PC-3 (cell line): ENCODE data around the gene NSFL1C. TPM values are rescaled to one million over a fixed set of nuclear protein-coding genes. Genes with fewer than 3 reads are reported as not detected.

Experiments
- ATAC-seq: fragments of 200-7000 bp; cut with Tn5 transposase; 2 replicates; pipeline ENCODE4 v1.9.1; 2020; ENCODE audit warnings: mild to moderate bottlenecking, moderate library complexity
- BruUV-seq: library from RNA; stranded (reverse); fragments of 400-500 nt; replicated peaks from 2 replicates; lab custom pipeline; 2021; lab: Mats Ljungman, UMichigan
- CTCF ChIA-PET: fragments of 300-600 bp; sonication (Branson Sonifier 250); formaldehyde crosslinking; loops from one replicate; lab custom pipeline; 2022; ENCODE audit warnings: antibody characterized with exemption; lab: Charles Lee
- POLR2A ChIA-PET: fragments of 300-600 bp; sonication (Branson Sonifier 250); formaldehyde crosslinking; loops from one replicate; lab custom pipeline; 2022; ENCODE audit warnings: antibody characterized with exemption; ENCODE audit not compliant: unreplicated experiment; lab: Charles Lee
- DNase-seq: peaks from one replicate; pipeline ENCODE4 v3.0.0-alpha.2; 2015
- H2AFZ ChIP-seq: fragments of 300-600 bp; sonication (generic); 2 replicates; pipeline ENCODE4 v1.6.0; 2016; ENCODE audit warnings: antibody characterized with exemption, low read length
- H3F3A ChIP-seq: fragments of 300-600 bp; sonication (generic); one replicate; pipeline ENCODE4 v1.6.0; 2017; ENCODE audit warnings: antibody characterized with exemption, low read length, control low read depth, mild to moderate bottlenecking; ENCODE audit not compliant: unreplicated experiment
- H3K27ac ChIP-seq: fragments of 300-600 bp; sonication (generic); 2 replicates; pipeline ENCODE4 v1.5.1; 2016; ENCODE audit warnings: mild to moderate bottlenecking, low read length
- H3K27me3 ChIP-seq: fragments of 300-600 bp; sonication (generic); 2 replicates; pipeline ENCODE4 v1.6.1; 2016; ENCODE audit warnings: low read length, mixed read lengths
- H3K36me3 ChIP-seq: fragments of 300-600 bp; sonication (generic); 2 replicates; pipeline ENCODE4 v1.6.1; 2016; ENCODE audit warnings: low read depth, mixed run types, low read length, mixed read lengths
- H3K4me1 ChIP-seq: fragments of 300-600 bp; sonication (generic); 2 replicates; pipeline ENCODE4 v1.5.1; 2016; ENCODE audit warnings: low read length; ENCODE audit not compliant: insufficient read depth
- H3K4me2 ChIP-seq: fragments of 300-600 bp; sonication (generic); 2 replicates; pipeline ENCODE4 v1.6.0; 2016; ENCODE audit warnings: low read length
- H3K4me3 ChIP-seq: fragments of 300-600 bp; sonication (generic); 2 replicates; pipeline ENCODE4 v1.5.1; 2016; ENCODE audit warnings: mild to moderate bottlenecking, low read length, mixed read lengths
- H3K79me2 ChIP-seq: fragments of 300-600 bp; sonication (generic); 2 replicates; pipeline ENCODE4 v1.6.1; 2017; ENCODE audit warnings: low read length, mixed read lengths
- H3K9ac ChIP-seq: fragments of 300-600 bp; sonication (generic); 2 replicates; pipeline ENCODE4 v1.6.0; 2016; ENCODE audit warnings: mild to moderate bottlenecking, low read length
- H3K9me2 ChIP-seq: fragments of 300-600 bp; sonication (generic); replicated peaks from 2 replicates; pipeline ENCODE4 v1.6.1; 2016; ENCODE audit warnings: mixed run types, low read length, mixed read lengths
- H3K9me3 ChIP-seq: fragments of 300-600 bp; sonication (generic); 2 replicates; pipeline ENCODE4 v1.6.1; 2016; ENCODE audit warnings: low read length, mixed read lengths
- H4K20me1 ChIP-seq: fragments of 300-600 bp; sonication (generic); 2 replicates; pipeline ENCODE4 v1.6.1; 2016; ENCODE audit warnings: low read length, mixed read lengths
- EZH2 ChIP-seq: fragments of 300-600 bp; sonication (generic); IDR thresholded peaks from one replicate; pipeline ENCODE4 v1.6.1; 2017; ENCODE audit warnings: antibody characterized with exemption, mild to moderate bottlenecking, low read length; ENCODE audit not compliant: unreplicated experiment
- EZH2phosphoT487 ChIP-seq: fragments of 300-600 bp; sonication (generic); IDR thresholded peaks from 2 replicates; pipeline ENCODE4 v1.6.1; 2018; ENCODE audit warnings: mild to moderate bottlenecking, antibody characterized with exemption, low read length, borderline replicate concordance
- intact Hi-C: fragments of 100-400 bp; cut with micrococcal nuclease; formaldehyde crosslinking; loops from 2 replicates; pipeline ENCODE4 v1.9.0; 2023
- total RNA-seq: library from RNA; depleted of rRNA; stranded (reverse); fragments of >200 nt; gene quantifications from 2 replicates; pipeline ENCODE4 v1.2.3, GENCODE V29; 2014
- TF ChIP-seq, protein P1 (sequence below): fragments of 300-600 bp; sonication (generic); conservative IDR thresholded peaks from 2 replicates; pipeline ENCODE4 v1.5.1; 2017; ENCODE audit warnings: antibody characterized with exemption, low read depth, mild to moderate bottlenecking, low read length

NSFL1C gene
- total RNA-seq, 1 experiment from 2014 or later, result 170 TPM

DNA sequence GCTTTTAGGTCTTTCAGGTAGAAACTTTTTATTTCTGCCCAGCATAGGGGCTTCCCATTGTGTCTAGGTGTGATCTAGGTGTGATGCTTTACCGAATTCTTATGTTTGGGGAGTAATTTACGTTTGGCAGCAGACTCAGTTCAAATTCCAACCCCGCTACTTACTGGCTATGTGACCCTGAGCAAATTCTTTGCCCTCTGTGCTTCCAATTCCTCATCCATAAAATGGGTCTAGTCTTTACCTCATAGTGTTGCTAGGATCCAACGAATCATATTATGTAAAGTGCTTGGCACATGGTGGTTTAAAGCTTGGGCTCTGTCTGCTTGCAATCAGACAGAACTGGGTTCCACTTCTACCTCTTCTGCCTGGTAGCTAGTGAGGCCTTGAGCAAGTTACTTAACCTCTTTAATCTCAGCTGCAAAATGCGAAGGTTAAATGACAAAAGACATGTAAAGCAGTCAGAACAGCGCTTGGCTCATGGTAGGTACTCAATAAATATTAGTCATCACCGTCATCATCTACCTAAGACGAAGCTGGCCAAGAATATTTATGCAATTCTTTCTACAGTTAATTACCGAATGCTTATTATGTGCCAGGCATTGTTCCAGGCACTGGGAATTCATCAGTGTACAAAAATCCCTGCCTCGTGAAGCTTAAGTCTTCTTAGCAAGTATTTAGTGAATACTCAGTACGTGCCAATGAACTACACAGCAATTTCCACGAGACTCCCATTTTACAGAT is 1.0 kb downstream of the NSFL1C start:
- Histone ChIP-seq H3K79me2 (peaks cover 60% of the 10 kb centered on the region), H3K27me3 (no peaks in the 10 kb centered on the region), H3K36me3 (peaks cover 45% of the 10 kb centered on the region), H3K4me3 (peak overlapping the region; percentile 77), H3K9me2 (no peaks in the 10 kb centered on the region), H3F3A (no peaks in the 10 kb centered on the region), H2AFZ (no peak overlapping the region), H3K4me1 (peaks cover 44% of the 10 kb centered on the region), H3K4me2 (peak overlapping the region; percentile 87), H3K9ac (peak overlapping the region; percentile 97), H3K27ac (peak overlapping the region; percentile 85), H3K9me3 (no peaks in the 10 kb centered on the region), H4K20me1 (peaks cover 47% of the 10 kb centered on the region)
- intact Hi-C loops, result no loop called here
- POLR2A ChIA-PET, result interaction anchor here (0.7 kb wide), 1 partner anchor 29 kb away, joined by 3 read pairs; no protein-coding TSS in a partner anchor
- TF ChIP-seq, protein P1, sequence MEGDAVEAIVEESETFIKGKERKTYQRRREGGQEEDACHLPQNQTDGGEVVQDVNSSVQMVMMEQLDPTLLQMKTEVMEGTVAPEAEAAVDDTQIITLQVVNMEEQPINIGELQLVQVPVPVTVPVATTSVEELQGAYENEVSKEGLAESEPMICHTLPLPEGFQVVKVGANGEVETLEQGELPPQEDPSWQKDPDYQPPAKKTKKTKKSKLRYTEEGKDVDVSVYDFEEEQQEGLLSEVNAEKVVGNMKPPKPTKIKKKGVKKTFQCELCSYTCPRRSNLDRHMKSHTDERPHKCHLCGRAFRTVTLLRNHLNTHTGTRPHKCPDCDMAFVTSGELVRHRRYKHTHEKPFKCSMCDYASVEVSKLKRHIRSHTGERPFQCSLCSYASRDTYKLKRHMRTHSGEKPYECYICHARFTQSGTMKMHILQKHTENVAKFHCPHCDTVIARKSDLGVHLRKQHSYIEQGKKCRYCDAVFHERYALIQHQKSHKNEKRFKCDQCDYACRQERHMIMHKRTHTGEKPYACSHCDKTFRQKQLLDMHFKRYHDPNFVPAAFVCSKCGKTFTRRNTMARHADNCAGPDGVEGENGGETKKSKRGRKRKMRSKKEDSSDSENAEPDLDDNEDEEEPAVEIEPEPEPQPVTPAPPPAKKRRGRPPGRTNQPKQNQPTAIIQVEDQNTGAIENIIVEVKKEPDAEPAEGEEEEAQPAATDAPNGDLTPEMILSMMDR, result no peak
- TF ChIP-seq EZH2phosphoT487 (no peak), EZH2 (no peak)
- peak; percentile 55 for DNase-seq
- ATAC-seq, result no peak
- TSS peak; percentile 38 for BruUV-seq
- CTCF ChIA-PET, result interaction anchor here (4.9 kb wide), 1 partner anchor 38 kb away, joined by 44 read pairs; no protein-coding TSS in a partner anchor

DNA sequence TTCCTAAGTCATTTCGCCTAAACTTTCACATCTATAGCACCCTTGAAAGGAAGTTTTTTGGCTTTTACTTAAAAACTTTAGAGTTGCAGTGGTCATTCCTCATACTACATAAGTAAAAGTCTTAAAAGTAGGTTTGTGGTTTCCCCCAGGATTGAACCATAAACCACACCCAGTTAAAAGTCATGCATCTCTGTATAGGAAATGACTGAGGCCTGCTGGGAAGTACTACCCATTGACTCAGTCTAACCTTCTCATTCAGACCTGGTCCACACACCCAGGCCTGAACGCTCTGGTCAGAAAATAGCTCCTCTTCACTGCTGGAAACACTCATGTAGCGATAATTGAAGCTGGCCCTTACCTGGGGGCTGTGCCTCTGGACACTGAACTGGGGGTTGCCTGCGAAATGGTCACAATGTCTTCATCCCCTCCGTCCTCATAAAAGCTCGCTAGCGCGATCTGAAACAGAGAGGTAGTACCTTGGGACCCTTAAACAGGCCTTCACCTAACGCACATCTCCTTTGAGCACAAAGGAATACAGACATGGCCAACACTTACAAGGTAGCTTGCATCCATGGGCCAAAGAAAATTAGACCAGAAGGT is 2.6 kb downstream of the NSFL1C start:
- Histone ChIP-seq H3K36me3 (peaks cover 61% of the 10 kb centered on the region), H3K4me2 (peak overlapping the region; percentile 87), H3F3A (no peaks in the 10 kb centered on the region), H3K9me3 (no peaks in the 10 kb centered on the region), H3K27me3 (no peaks in the 10 kb centered on the region), H3K9ac (no peak overlapping the region), H2AFZ (no peak overlapping the region), H3K9me2 (no peaks in the 10 kb centered on the region), H3K27ac (no peak overlapping the region), H3K79me2 (peaks cover 75% of the 10 kb centered on the region), H3K4me1 (peaks cover 32% of the 10 kb centered on the region), H3K4me3 (peak overlapping the region; percentile 77), H4K20me1 (peaks cover 63% of the 10 kb centered on the region)
- DNase-seq (peak; percentile 36), ATAC-seq (no peak)
- CTCF ChIA-PET, result interaction anchor here (0.7 kb wide), 1 partner anchor 40 kb away, joined by 3 read pairs; no protein-coding TSS in a partner anchor
- POLR2A ChIA-PET, result no interaction called here
- no TSS peak for BruUV-seq
- TF ChIP-seq, protein P1, result no peak
- TF ChIP-seq EZH2 (no peak), EZH2phosphoT487 (no peak)
- intact Hi-C loops, result no loop called here
